K562 (cell line): ENCODE results near the gene SIDT2. TPM values are rescaled to one million over a fixed set of nuclear protein-coding genes. Genes with fewer than 3 reads are reported as not detected.

Source experiments
- ADNP ChIP-seq: fragments of 200-800 bp; sonication (Bioruptor generic); IDR thresholded peaks from 2 replicates; pipeline ENCODE4 v1.6.1; 2016; ENCODE audit warnings: missing genetic modification characterization, missing compliant biosample characterization
- ATF1 ChIP-seq, 2 experiments: fragments of 450-650 bp in 1 of 2; IDR thresholded peaks; 2 replicates each; pipeline ENCODE4 v1.6.1; 2016; ENCODE audit warnings: missing compliant biosample characterization in 1 of 2, missing genetic modification characterization in 1 of 2
- DIDO1 ChIP-seq: fragments of 450-650 bp; IDR thresholded peaks from 2 replicates; pipeline ENCODE4 v1.6.1; 2016; ENCODE audit warnings: low read depth, missing biosample characterization, missing genetic modification characterization
- EP400 ChIP-seq: fragments of 450-650 bp; IDR thresholded peaks from 2 replicates; pipeline ENCODE4 v1.6.1; 2017; ENCODE audit warnings: antibody characterized with exemption, mild to moderate bottlenecking, moderate library complexity
- REST ChIP-seq, 2 experiments: fragments of 450-650 bp; formaldehyde crosslinking in 1 of 2; IDR thresholded peaks; 2 replicates each; pipeline versions ENCODE4 v1.4.0 to v1.6.1; 2014 to 2020; ENCODE audit warnings: mild to moderate bottlenecking in 2 of 2, borderline replicate concordance in 1 of 2, low read depth in 1 of 2
- SMARCA4 ChIP-seq: fragments of 450-650 bp; IDR thresholded peaks from 2 replicates; pipeline ENCODE4 v1.6.1; 2016
- SRSF1 ChIP-seq: fragments of 200-400 bp; formaldehyde crosslinking; IDR thresholded peaks from 2 replicates; pipeline ENCODE4 v1.6.1; 2017; ENCODE audit warnings: mild to moderate bottlenecking, low read depth, low read length, moderate library complexity
- TAF1 ChIP-seq: IDR thresholded peaks from 2 replicates; pipeline ENCODE4 v1.6.1; 2011; ENCODE audit warnings: mild to moderate bottlenecking, low read length, moderate library complexity; ENCODE audit not compliant: insufficient read depth, control insufficient read depth, severe bottlenecking; ENCODE audit errors: extremely low read depth
- ZNF347 ChIP-seq: fragments of 450-650 bp; formaldehyde crosslinking; IDR thresholded peaks from 2 replicates; pipeline ENCODE4 v1.4.0; 2020; ENCODE audit warnings: low read depth, mild to moderate bottlenecking, moderate library complexity
- ZNF431 ChIP-seq: sonication (generic); formaldehyde crosslinking; IDR thresholded peaks from 2 replicates; pipeline ENCODE4 v1.8.0; 2022; ENCODE audit warnings: mild to moderate bottlenecking, missing genetic modification reagents
- ZNF449 ChIP-seq: fragments of 250-450 bp; sonication (Bioruptor Pico); IDR thresholded peaks from 2 replicates; pipeline ENCODE4 v1.8.0; 2022; ENCODE audit warnings: moderate library complexity, mild to moderate bottlenecking, inconsistent platforms
- polyA plus RNA-seq, 8 experiments: library from polyadenylated mRNA; depleted of rRNA in 4 of 8; stranded (reverse) in 5 of 8; unstranded in 3 of 8; fragments of >200 nt; fragmentation: Nextera tagmentation in 2 of 8; fragmentation: Illumina TruSeq in 1 of 8; extraction: Ambion mirVana in 2 of 8; extraction: Trizol in 1 of 8; gene quantifications; 2 replicates each; pipeline versions ENCODE4 v1.2.1 to v1.2.3, GENCODE V29; 2011 to 2014; ENCODE audit warnings: inconsistent platforms in 1 of 8, missing spikeins in 1 of 8
- total RNA-seq, 7 experiments: library from RNA; depleted of rRNA in 6 of 7; stranded (reverse); fragments of >200 nt in 6 of 7; fragmentation: Illumina TruSeq in 2 of 7; extraction: Trizol in 2 of 7; gene quantifications; 2 replicates each; pipeline versions ENCODE4 v1.2.1 to v1.2.3, GENCODE V29; 2011 to 2021; ENCODE audit warnings: low replicate concordance in 1 of 7
- TF ChIP-seq, protein P1 (sequence below): fragments of 450-650 bp; IDR thresholded peaks from 2 replicates; pipeline ENCODE4 v1.6.1; 2017; ENCODE audit warnings: antibody characterized with exemption
- TF ChIP-seq, protein P2 (sequence below): IDR thresholded peaks from 2 replicates; pipeline ENCODE4 v1.6.1; 2016; ENCODE audit warnings: missing genetic modification characterization, missing compliant biosample characterization

SIDT2 gene
- total and polyA plus RNA-seq, 9 of the 15 experiments (the other 6 are each of a cell fraction or from before 2014, with no cell fraction given) = 2.4 to 20.2 (median 6.5) TPM

GRCh38 chr11:117171404-117172061, 7.0 kb upstream of the SIDT2 start (continued):
- TF ChIP-seq REST (IDR thresholded peaks at IDR 0.05; ENCODE audit: borderline replicate concordance) (no peak), REST (CRISPR knock-in tag; IDR thresholded peaks at IDR 0.05; ENCODE audit: low read depth) (no peak), SMARCA4 (peak; percentile 58; the same call in 1 of the 2 replicates), EP400 (no peak), DIDO1 (tag) (no peak), ZNF431 (CRISPR knock-in tag) (no peak), SRSF1 (no peak), TAF1 (no peak), ZNF449 (CRISPR knock-in tag) (no peak), ADNP (tag) (no peak), ATF1 (CRISPR knock-in tag; IDR thresholded peaks at IDR 0.05) (no peak), ATF1 (tag; IDR thresholded peaks at IDR 0.05) (0 out of 2 replicates have a peak, but pooled peaks have one; percentile 13), ZNF347 (CRISPR knock-in tag) (no peak)
- TF ChIP-seq, protein P1, sequence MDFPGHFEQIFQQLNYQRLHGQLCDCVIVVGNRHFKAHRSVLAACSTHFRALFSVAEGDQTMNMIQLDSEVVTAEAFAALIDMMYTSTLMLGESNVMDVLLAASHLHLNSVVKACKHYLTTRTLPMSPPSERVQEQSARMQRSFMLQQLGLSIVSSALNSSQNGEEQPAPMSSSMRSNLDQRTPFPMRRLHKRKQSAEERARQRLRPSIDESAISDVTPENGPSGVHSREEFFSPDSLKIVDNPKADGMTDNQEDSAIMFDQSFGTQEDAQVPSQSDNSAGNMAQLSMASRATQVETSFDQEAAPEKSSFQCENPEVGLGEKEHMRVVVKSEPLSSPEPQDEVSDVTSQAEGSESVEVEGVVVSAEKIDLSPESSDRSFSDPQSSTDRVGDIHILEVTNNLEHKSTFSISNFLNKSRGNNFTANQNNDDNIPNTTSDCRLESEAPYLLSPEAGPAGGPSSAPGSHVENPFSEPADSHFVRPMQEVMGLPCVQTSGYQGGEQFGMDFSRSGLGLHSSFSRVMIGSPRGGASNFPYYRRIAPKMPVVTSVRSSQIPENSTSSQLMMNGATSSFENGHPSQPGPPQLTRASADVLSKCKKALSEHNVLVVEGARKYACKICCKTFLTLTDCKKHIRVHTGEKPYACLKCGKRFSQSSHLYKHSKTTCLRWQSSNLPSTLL = no peak
- TF ChIP-seq, protein P2, sequence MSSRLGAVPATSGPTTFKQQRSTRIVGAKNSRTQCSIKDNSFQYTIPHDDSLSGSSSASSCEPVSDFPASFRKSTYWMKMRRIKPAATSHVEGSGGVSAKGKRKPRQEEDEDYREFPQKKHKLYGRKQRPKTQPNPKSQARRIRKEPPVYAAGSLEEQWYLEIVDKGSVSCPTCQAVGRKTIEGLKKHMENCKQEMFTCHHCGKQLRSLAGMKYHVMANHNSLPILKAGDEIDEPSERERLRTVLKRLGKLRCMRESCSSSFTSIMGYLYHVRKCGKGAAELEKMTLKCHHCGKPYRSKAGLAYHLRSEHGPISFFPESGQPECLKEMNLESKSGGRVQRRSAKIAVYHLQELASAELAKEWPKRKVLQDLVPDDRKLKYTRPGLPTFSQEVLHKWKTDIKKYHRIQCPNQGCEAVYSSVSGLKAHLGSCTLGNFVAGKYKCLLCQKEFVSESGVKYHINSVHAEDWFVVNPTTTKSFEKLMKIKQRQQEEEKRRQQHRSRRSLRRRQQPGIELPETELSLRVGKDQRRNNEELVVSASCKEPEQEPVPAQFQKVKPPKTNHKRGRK (tag) = no peak
